H7 (cell line): Measurements from ENCODE around the gene SLC9B1. TPM values are rescaled to one million over a fixed set of nuclear protein-coding genes. Genes with fewer than 3 reads are reported as not detected.
A peak's percentile ranks its signal among the peaks of the same experiment; 100 is the strongest.

Source experiments
- DNase-seq: peaks from one replicate; pipeline ENCODE4 v3.0.0; 2012
- H3K27me3 ChIP-seq: 2 replicates; pipeline ENCODE4 v1.6.0; 2011; ENCODE audit warnings: mild to moderate bottlenecking, low read length; ENCODE audit not compliant: control insufficient read depth, insufficient read depth
- H3K36me3 ChIP-seq: replicated peaks from 2 replicates; pipeline ENCODE4 v1.5.1; 2011; ENCODE audit warnings: low read length; ENCODE audit not compliant: control insufficient read depth, insufficient read depth
- H3K4me3 ChIP-seq: 2 replicates; pipeline ENCODE4 v1.5.1; 2011; ENCODE audit warnings: low read depth, mild to moderate bottlenecking, control low read depth, low read length, moderate library complexity; ENCODE audit not compliant: insufficient read depth
- total RNA-seq: library from RNA; depleted of rRNA; stranded (reverse); fragments of >200 nt; shearing (Covaris generic); gene quantifications from 2 replicates; pipeline ENCODE4 v1.2.3, GENCODE V29; 2014; rRNA removed

The SLC9B1 gene
- total RNA-seq, result not detected in 2 replicates

- peak within 1 kb of the TSS; percentile 41; the same call in 1 of the 2 replicates for H3K4me3 ChIP-seq
- no peaks in the 10 kb centered on the region for H3K36me3 ChIP-seq
- H3K27me3 ChIP-seq, result no peaks in the 10 kb centered on the region
- DNase-seq, result peak; percentile 87
Measured at GRCh38 chr4:103019308-103020124, at the start of gene SLC9B1. Gene SLC9B1, minus strand, starts transcription at chr4:103019705. Its CDS starts 27,994 bp downstream, at chr4:102991711.

GRCh38 chr4:103067841-103068547 is 48.5 kb upstream of the SLC9B1 start:
- Histone ChIP-seq H3K27me3 (no peaks in the 10 kb centered on the region), H3K36me3 (no peaks in the 10 kb centered on the region), H3K4me3 (no peak overlapping the region)
- DNase-seq, result no peak

- Histone ChIP-seq H3K27me3 (no peaks in the 10 kb centered on the region), H3K36me3 (no peaks in the 10 kb centered on the region), H3K4me3 (no peak overlapping the region)
- no peak for DNase-seq
Measured at GRCh38 chr4:103060453-103061148, 41.1 kb upstream of the SLC9B1 start.

GRCh38 chr4:103054030-103054429 is 34.5 kb upstream of the SLC9B1 start:
- DNase-seq, result no peak
- H3K27me3 ChIP-seq, result no peaks in the 10 kb centered on the region
- no peaks in the 10 kb centered on the region for H3K36me3 ChIP-seq
- H3K4me3 ChIP-seq, result no peak overlapping the region

- H3K27me3 ChIP-seq, result no peaks in the 10 kb centered on the region
- H3K4me3 ChIP-seq, result no peak overlapping the region
- no peak for DNase-seq
- no peaks in the 10 kb centered on the region for H3K36me3 ChIP-seq
Measured at GRCh38 chr4:103052779-103053178, 33.3 kb upstream of the SLC9B1 start.

GRCh38 chr4:103052145-103052544 is 32.6 kb upstream of the SLC9B1 start:
- Histone ChIP-seq H3K4me3 (no peak overlapping the region), H3K27me3 (no peaks in the 10 kb centered on the region), H3K36me3 (no peaks in the 10 kb centered on the region)
- DNase-seq, result no peak

- DNase-seq, result no peak
- Histone ChIP-seq H3K4me3 (no peak overlapping the region), H3K36me3 (no peaks in the 10 kb centered on the region), H3K27me3 (no peaks in the 10 kb centered on the region)
Measured at GRCh38 chr4:103050736-103051436, 31.4 kb upstream of the SLC9B1 start.

GRCh38 chr4:103046416-103047290 is 27.1 kb upstream of the SLC9B1 start:
- peak; percentile 37 for DNase-seq
- H3K4me3 ChIP-seq, result no peak overlapping the region
- no peaks in the 10 kb centered on the region for H3K27me3 ChIP-seq
- no peaks in the 10 kb centered on the region for H3K36me3 ChIP-seq

GRCh38 chr4:103044183-103044582 is 24.7 kb upstream of the SLC9B1 start:
- no peaks in the 10 kb centered on the region for H3K36me3 ChIP-seq
- H3K4me3 ChIP-seq, result no peak overlapping the region
- no peak for DNase-seq
- H3K27me3 ChIP-seq, result no peaks in the 10 kb centered on the region

GRCh38 chr4:103036169-103036568 is 16.7 kb upstream of the SLC9B1 start:
- no peaks in the 10 kb centered on the region for H3K36me3 ChIP-seq
- no peak overlapping the region for H3K4me3 ChIP-seq
- no peak for DNase-seq
- no peaks in the 10 kb centered on the region for H3K27me3 ChIP-seq

GRCh38 chr4:103032574-103032973 is 13.1 kb upstream of the SLC9B1 start:
- Histone ChIP-seq H3K27me3 (no peaks in the 10 kb centered on the region), H3K4me3 (no peak overlapping the region), H3K36me3 (no peaks in the 10 kb centered on the region)
- DNase-seq, result peak; percentile 44

- H3K27me3 ChIP-seq, result no peaks in the 10 kb centered on the region
- no peak for DNase-seq
- no peaks in the 10 kb centered on the region for H3K36me3 ChIP-seq
- H3K4me3 ChIP-seq, result no peak overlapping the region
Measured at GRCh38 chr4:103030791-103031190, 11.3 kb upstream of the SLC9B1 start.

GRCh38 chr4:103029300-103029699 is 9.8 kb upstream of the SLC9B1 start:
- H3K27me3 ChIP-seq, result no peaks in the 10 kb centered on the region
- no peaks in the 10 kb centered on the region for H3K36me3 ChIP-seq
- H3K4me3 ChIP-seq, result no peak overlapping the region
- no peak for DNase-seq
